A549 (cell line): ENCODE measurements around the gene CELF1.
"Not testable (repeated sequence)": the region's sequence is repeated elsewhere in the genome, so short reads cannot be mapped to it uniquely, and the experiment has no call there.

Source experiments
- MAFK ChIP-seq: fragments of 450-650 bp; IDR thresholded peaks from 2 replicates; pipeline ENCODE4 v1.6.1; 2014; ENCODE audit not compliant: partially characterized antibody
- PHF8 ChIP-seq: fragments of 200-600 bp; sonication (generic); IDR thresholded peaks from 2 replicates; pipeline ENCODE4 v1.6.1; 2016; ENCODE audit warnings: low read depth, mild to moderate bottlenecking, antibody characterized with exemption, moderate library complexity, borderline replicate concordance
- POLR2A ChIP-seq: IDR thresholded peaks from 2 replicates; pipeline ENCODE4 v1.6.1; 2012; ENCODE audit warnings: mild to moderate bottlenecking, low read length
- RNF2 ChIP-seq: fragments of 200-600 bp; sonication (generic); IDR thresholded peaks from 2 replicates; pipeline ENCODE4 v1.6.1; 2016; ENCODE audit warnings: low read depth, mild to moderate bottlenecking, antibody characterized with exemption, moderate library complexity, borderline replicate concordance
- TF ChIP-seq, protein P1 (sequence below): fragments of >200 bp; sonication (Bioruptor Twin); formaldehyde crosslinking; IDR thresholded peaks from 3 replicates; pipeline ENCODE4 v1.5.1; 2016
- TF ChIP-seq, protein P2 (sequence below): fragments of >200 bp; sonication (Bioruptor Twin); formaldehyde crosslinking; IDR thresholded peaks from 3 replicates; pipeline ENCODE4 v1.6.1; 2016
- TF ChIP-seq, protein P3 (sequence below): fragments of 450-650 bp; IDR thresholded peaks from 2 replicates; pipeline ENCODE4 v1.6.1; 2014; ENCODE audit warnings: antibody characterized with exemption
- TF ChIP-seq, protein P4 (sequence below): fragments of 150-350 bp; IDR thresholded peaks from 2 replicates; pipeline ENCODE4 v1.6.1; 2014; ENCODE audit warnings: low read depth, mild to moderate bottlenecking, low read length

DNA sequence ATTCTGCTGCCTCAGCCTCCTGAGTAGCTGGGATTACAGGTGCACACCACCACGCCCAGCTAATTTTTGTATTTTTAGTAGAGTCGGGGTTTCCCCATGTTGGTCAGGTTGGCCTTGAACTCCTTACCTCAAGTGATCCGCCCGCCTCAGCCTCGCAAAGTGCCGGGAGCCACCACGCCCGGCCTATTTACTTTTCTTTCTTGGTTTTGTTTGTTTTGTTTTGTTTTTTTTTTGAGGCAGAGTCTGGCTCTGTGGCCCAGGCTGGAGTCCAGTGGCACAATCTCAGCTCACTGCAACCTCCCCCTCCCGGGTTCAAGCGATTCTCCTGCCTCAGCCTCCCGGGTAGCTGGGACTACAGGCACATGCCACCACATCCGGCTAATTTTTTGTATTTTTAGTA lies 4.1 kb upstream of the CELF1 start:
- TF ChIP-seq, protein P1, sequence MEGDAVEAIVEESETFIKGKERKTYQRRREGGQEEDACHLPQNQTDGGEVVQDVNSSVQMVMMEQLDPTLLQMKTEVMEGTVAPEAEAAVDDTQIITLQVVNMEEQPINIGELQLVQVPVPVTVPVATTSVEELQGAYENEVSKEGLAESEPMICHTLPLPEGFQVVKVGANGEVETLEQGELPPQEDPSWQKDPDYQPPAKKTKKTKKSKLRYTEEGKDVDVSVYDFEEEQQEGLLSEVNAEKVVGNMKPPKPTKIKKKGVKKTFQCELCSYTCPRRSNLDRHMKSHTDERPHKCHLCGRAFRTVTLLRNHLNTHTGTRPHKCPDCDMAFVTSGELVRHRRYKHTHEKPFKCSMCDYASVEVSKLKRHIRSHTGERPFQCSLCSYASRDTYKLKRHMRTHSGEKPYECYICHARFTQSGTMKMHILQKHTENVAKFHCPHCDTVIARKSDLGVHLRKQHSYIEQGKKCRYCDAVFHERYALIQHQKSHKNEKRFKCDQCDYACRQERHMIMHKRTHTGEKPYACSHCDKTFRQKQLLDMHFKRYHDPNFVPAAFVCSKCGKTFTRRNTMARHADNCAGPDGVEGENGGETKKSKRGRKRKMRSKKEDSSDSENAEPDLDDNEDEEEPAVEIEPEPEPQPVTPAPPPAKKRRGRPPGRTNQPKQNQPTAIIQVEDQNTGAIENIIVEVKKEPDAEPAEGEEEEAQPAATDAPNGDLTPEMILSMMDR, result not testable (repeated sequence)
- not testable (repeated sequence) for TF ChIP-seq POLR2A, RNF2, MAFK, PHF8
- TF ChIP-seq, protein P2, sequence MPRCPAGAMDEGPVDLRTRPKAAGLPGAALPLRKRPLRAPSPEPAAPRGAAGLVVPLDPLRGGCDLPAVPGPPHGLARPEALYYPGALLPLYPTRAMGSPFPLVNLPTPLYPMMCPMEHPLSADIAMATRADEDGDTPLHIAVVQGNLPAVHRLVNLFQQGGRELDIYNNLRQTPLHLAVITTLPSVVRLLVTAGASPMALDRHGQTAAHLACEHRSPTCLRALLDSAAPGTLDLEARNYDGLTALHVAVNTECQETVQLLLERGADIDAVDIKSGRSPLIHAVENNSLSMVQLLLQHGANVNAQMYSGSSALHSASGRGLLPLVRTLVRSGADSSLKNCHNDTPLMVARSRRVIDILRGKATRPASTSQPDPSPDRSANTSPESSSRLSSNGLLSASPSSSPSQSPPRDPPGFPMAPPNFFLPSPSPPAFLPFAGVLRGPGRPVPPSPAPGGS, result not testable (repeated sequence)
- TF ChIP-seq, protein P3, sequence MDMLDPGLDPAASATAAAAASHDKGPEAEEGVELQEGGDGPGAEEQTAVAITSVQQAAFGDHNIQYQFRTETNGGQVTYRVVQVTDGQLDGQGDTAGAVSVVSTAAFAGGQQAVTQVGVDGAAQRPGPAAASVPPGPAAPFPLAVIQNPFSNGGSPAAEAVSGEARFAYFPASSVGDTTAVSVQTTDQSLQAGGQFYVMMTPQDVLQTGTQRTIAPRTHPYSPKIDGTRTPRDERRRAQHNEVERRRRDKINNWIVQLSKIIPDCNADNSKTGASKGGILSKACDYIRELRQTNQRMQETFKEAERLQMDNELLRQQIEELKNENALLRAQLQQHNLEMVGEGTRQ, result not testable (repeated sequence)
- TF ChIP-seq, protein P4, sequence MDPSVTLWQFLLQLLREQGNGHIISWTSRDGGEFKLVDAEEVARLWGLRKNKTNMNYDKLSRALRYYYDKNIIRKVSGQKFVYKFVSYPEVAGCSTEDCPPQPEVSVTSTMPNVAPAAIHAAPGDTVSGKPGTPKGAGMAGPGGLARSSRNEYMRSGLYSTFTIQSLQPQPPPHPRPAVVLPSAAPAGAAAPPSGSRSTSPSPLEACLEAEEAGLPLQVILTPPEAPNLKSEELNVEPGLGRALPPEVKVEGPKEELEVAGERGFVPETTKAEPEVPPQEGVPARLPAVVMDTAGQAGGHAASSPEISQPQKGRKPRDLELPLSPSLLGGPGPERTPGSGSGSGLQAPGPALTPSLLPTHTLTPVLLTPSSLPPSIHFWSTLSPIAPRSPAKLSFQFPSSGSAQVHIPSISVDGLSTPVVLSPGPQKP, result not testable (repeated sequence)
